IPS-15b (cell line): ENCODE data around the gene SAMD11.

Source experiments
- H3K27me3 ChIP-seq: one replicate; pipeline ENCODE4 v1.6.1; 2013; ENCODE audit warnings: low read length; ENCODE audit not compliant: control insufficient read depth, insufficient read depth
- H3K36me3 ChIP-seq: one replicate; pipeline ENCODE4 v1.6.1; 2013; ENCODE audit warnings: low read length; ENCODE audit not compliant: control insufficient read depth, insufficient read depth
- H3K4me1 ChIP-seq: one replicate; pipeline ENCODE4 v1.6.1; 2013; ENCODE audit warnings: mild to moderate bottlenecking, low read length; ENCODE audit not compliant: control insufficient read depth, insufficient read depth
- H3K4me3 ChIP-seq: one replicate; pipeline ENCODE4 v1.5.1; 2013; ENCODE audit warnings: low read depth, low read length
- H3K9ac ChIP-seq: one replicate; pipeline ENCODE4 v1.6.1; 2013; ENCODE audit warnings: low read depth, mild to moderate bottlenecking, low read length
- H3K9me3 ChIP-seq: one replicate; pipeline ENCODE4 v1.6.1; 2013; ENCODE audit warnings: mild to moderate bottlenecking, low read length; ENCODE audit not compliant: control insufficient read depth, insufficient read depth

Gene SAMD11

GRCh38 chr1:966704-967300 is 43.1 kb downstream of the SAMD11 start:
- Histone ChIP-seq H3K4me1 (no peaks in the 10 kb centered on the region), H3K27me3 (peaks cover 42% of the 10 kb centered on the region), H3K9me3 (no peaks in the 10 kb centered on the region), H3K4me3 (peak overlapping the region; percentile 54), H3K36me3 (peaks cover 18% of the 10 kb centered on the region), H3K9ac (no peak overlapping the region)

GRCh38 chr1:967466-968343 is 44.0 kb downstream of the SAMD11 start:
- H3K9ac ChIP-seq: no peak overlapping the region
- no peaks in the 10 kb centered on the region for H3K4me1 ChIP-seq
- peaks cover 12% of the 10 kb centered on the region for H3K36me3 ChIP-seq
- H3K9me3 ChIP-seq: no peaks in the 10 kb centered on the region
- H3K4me3 ChIP-seq: no peak overlapping the region
- H3K27me3 ChIP-seq: peaks cover 42% of the 10 kb centered on the region

- Histone ChIP-seq H3K9me3 (no peaks in the 10 kb centered on the region), H3K36me3 (peaks cover 5% of the 10 kb centered on the region), H3K9ac (no peak overlapping the region), H3K4me1 (no peaks in the 10 kb centered on the region), H3K4me3 (no peak overlapping the region), H3K27me3 (peaks cover 44% of the 10 kb centered on the region)
These were observed 45.6 kb downstream of the SAMD11 start for GRCh38 chr1:969260-969855.

GRCh38 chr1:970242-970972 is 46.7 kb downstream of the SAMD11 start:
- Histone ChIP-seq H3K9ac (no peak overlapping the region), H3K36me3 (peaks cover 4% of the 10 kb centered on the region), H3K4me1 (no peaks in the 10 kb centered on the region), H3K27me3 (peaks cover 45% of the 10 kb centered on the region), H3K9me3 (no peaks in the 10 kb centered on the region), H3K4me3 (peak overlapping the region; percentile 8)

- Histone ChIP-seq H3K27me3 (peaks cover 43% of the 10 kb centered on the region), H3K9me3 (no peaks in the 10 kb centered on the region), H3K36me3 (no peaks in the 10 kb centered on the region), H3K9ac (no peak overlapping the region), H3K4me1 (peaks cover 2% of the 10 kb centered on the region), H3K4me3 (no peak overlapping the region)
These were observed 47.4 kb downstream of the SAMD11 start for GRCh38 chr1:970973-971730.

- H3K4me1 ChIP-seq: peaks cover 2% of the 10 kb centered on the region
- H3K9ac ChIP-seq: no peak overlapping the region
- H3K9me3 ChIP-seq: no peaks in the 10 kb centered on the region
- no peak overlapping the region for H3K4me3 ChIP-seq
- H3K27me3 ChIP-seq: peaks cover 39% of the 10 kb centered on the region
- no peaks in the 10 kb centered on the region for H3K36me3 ChIP-seq
These were observed 48.2 kb downstream of the SAMD11 start for GRCh38 chr1:971751-972506.

GRCh38 chr1:972726-973458 is 49.2 kb downstream of the SAMD11 start:
- H3K27me3 ChIP-seq: peaks cover 29% of the 10 kb centered on the region
- H3K9me3 ChIP-seq: no peaks in the 10 kb centered on the region

GRCh38 chr1:973459-974292 is 50.0 kb downstream of the SAMD11 start:
- Histone ChIP-seq H3K27me3 (peaks cover 21% of the 10 kb centered on the region), H3K9ac (no peak overlapping the region), H3K4me1 (peaks cover 2% of the 10 kb centered on the region), H3K4me3 (no peak overlapping the region), H3K9me3 (no peaks in the 10 kb centered on the region), H3K36me3 (no peaks in the 10 kb centered on the region)

More at GRCh38 chr1:972726-973458, 49.2 kb downstream of the SAMD11 start:
- no peaks in the 10 kb centered on the region for H3K36me3 ChIP-seq
- peaks cover 2% of the 10 kb centered on the region for H3K4me1 ChIP-seq
- no peak overlapping the region for H3K9ac ChIP-seq
- H3K4me3 ChIP-seq: no peak overlapping the region

- no peak overlapping the region for H3K9ac ChIP-seq
- no peaks in the 10 kb centered on the region for H3K9me3 ChIP-seq
- peaks cover 16% of the 10 kb centered on the region for H3K27me3 ChIP-seq
- H3K4me1 ChIP-seq: peaks cover 2% of the 10 kb centered on the region
- H3K4me3 ChIP-seq: no peak overlapping the region
- no peaks in the 10 kb centered on the region for H3K36me3 ChIP-seq
These were observed 50.5 kb downstream of the SAMD11 start for GRCh38 chr1:974293-974640.
